ENCODE data around the gene UBE2I. TPM values are rescaled to one million over a fixed set of nuclear protein-coding genes. Genes with fewer than 3 reads are reported as not detected.

Gene UBE2I
- total RNA-seq, 1 experiment from 2014 or later: 229 TPM

- TF ChIP-seq EMX1 (CRISPR knock-in tag; IDR thresholded peaks at IDR 0.05) (no peak), FOXP4 (CRISPR knock-in tag; IDR thresholded peaks at IDR 0.05) (no peak), TEAD4 (CRISPR knock-in tag; IDR thresholded peaks at IDR 0.05) (no peak), FOXJ3 (CRISPR knock-in tag; IDR thresholded peaks at IDR 0.05; ENCODE audit: borderline replicate concordance) (no peak)
- TF ChIP-seq, protein P1, sequence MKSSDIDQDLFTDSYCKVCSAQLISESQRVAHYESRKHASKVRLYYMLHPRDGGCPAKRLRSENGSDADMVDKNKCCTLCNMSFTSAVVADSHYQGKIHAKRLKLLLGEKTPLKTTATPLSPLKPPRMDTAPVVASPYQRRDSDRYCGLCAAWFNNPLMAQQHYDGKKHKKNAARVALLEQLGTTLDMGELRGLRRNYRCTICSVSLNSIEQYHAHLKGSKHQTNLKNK (CRISPR knock-in tag; IDR thresholded peaks at IDR 0.05): no peak
These were observed 11.0 kb upstream of the UBE2I start (continued) for GRCh38 chr16:1298406-1298805.

GRCh38 chr16:1299012-1299867 is 10.2 kb upstream of the UBE2I start:
- Mint-ChIP-seq H3K27me3 (ENCODE audit: low read depth) (peaks cover 12% of the 10 kb centered on the region), H3K27ac (no peak overlapping the region), H3K4me3 (no peak overlapping the region), H3K9me3 (no peaks in the 10 kb centered on the region), H3K4me1 (peaks cover 30% of the 10 kb centered on the region), H3K36me3 (no peaks in the 10 kb centered on the region)
- ChIA-PET CTCF (interaction anchor here (2.1 to 3.3 kb wide), 3 partner anchors 9 to 121 kb away, joined by 7 to 48 read pairs (median 17); partner anchors contain the start of gene UQCC4), POLR2A (no interaction called here)
- DNase-seq (ENCODE audit: low spot score) (no peak), ATAC-seq (no peak)
- TF ChIP-seq ZNF396 (CRISPR knock-in tag; IDR thresholded peaks at IDR 0.05; ENCODE audit: borderline replicate concordance): no peak
- no peak for TF ChIP-seq ETV6 (CRISPR knock-in tag; IDR thresholded peaks at IDR 0.05)
- 0 out of 2 replicates have a peak, but pooled peaks have one; percentile 25 for TF ChIP-seq GABPB1 (CRISPR knock-in tag; IDR thresholded peaks at IDR 0.05)
- TF ChIP-seq CDX4 (CRISPR knock-in tag; IDR thresholded peaks at IDR 0.05; ENCODE audit: borderline replicate concordance): no peak

GRCh38 chr16:1299868-1300203 is 9.6 kb upstream of the UBE2I start:
- Mint-ChIP-seq H3K4me3 (no peak overlapping the region), H3K4me1 (peaks cover 28% of the 10 kb centered on the region), H3K9me3 (no peaks in the 10 kb centered on the region), H3K27ac (no peak overlapping the region), H3K36me3 (no peaks in the 10 kb centered on the region), H3K27me3 (ENCODE audit: low read depth) (peaks cover 11% of the 10 kb centered on the region)
- CTCF ChIA-PET: interaction anchor here (1.5 to 3.3 kb wide), 7 partner anchors 9 to 196 kb away, joined by 5 to 48 read pairs (median 8); partner anchors contain the start of gene UQCC4
- DNase-seq (ENCODE audit: low spot score) (no peak), ATAC-seq (no peak)
- POLR2A ChIA-PET: interaction anchor here (1.5 kb wide), 1 partner anchor 32 kb away, joined by 6 read pairs; no protein-coding TSS in a partner anchor
- no peak for TF ChIP-seq AR (CRISPR knock-in tag; IDR thresholded peaks at IDR 0.05)
- no peak for TF ChIP-seq FOXJ3 (CRISPR knock-in tag; IDR thresholded peaks at IDR 0.05; ENCODE audit: borderline replicate concordance)
- TF ChIP-seq GRHL2 (CRISPR knock-in tag; IDR thresholded peaks at IDR 0.05; ENCODE audit: insufficient replicate concordance, severe bottlenecking): no peak
- no peak for TF ChIP-seq HMGA2 (CRISPR knock-in tag; IDR thresholded peaks at IDR 0.05)
- no peak for TF ChIP-seq TCF7 (CRISPR knock-in tag; IDR thresholded peaks at IDR 0.05; ENCODE audit: low read depth)
- TF ChIP-seq, protein P2, sequence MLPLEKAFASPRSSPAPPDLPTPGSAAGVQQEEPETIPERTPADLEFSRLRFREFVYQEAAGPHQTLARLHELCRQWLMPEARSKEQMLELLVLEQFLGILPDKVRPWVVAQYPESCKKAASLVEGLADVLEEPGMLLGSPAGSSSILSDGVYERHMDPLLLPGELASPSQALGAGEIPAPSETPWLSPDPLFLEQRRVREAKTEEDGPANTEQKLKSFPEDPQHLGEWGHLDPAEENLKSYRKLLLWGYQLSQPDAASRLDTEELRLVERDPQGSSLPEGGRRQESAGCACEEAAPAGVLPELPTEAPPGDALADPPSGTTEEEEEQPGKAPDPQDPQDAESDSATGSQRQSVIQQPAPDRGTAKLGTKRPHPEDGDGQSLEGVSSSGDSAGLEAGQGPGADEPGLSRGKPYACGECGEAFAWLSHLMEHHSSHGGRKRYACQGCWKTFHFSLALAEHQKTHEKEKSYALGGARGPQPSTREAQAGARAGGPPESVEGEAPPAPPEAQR (CRISPR knock-in tag; IDR thresholded peaks at IDR 0.05): no peak
- TF ChIP-seq, protein P3, sequence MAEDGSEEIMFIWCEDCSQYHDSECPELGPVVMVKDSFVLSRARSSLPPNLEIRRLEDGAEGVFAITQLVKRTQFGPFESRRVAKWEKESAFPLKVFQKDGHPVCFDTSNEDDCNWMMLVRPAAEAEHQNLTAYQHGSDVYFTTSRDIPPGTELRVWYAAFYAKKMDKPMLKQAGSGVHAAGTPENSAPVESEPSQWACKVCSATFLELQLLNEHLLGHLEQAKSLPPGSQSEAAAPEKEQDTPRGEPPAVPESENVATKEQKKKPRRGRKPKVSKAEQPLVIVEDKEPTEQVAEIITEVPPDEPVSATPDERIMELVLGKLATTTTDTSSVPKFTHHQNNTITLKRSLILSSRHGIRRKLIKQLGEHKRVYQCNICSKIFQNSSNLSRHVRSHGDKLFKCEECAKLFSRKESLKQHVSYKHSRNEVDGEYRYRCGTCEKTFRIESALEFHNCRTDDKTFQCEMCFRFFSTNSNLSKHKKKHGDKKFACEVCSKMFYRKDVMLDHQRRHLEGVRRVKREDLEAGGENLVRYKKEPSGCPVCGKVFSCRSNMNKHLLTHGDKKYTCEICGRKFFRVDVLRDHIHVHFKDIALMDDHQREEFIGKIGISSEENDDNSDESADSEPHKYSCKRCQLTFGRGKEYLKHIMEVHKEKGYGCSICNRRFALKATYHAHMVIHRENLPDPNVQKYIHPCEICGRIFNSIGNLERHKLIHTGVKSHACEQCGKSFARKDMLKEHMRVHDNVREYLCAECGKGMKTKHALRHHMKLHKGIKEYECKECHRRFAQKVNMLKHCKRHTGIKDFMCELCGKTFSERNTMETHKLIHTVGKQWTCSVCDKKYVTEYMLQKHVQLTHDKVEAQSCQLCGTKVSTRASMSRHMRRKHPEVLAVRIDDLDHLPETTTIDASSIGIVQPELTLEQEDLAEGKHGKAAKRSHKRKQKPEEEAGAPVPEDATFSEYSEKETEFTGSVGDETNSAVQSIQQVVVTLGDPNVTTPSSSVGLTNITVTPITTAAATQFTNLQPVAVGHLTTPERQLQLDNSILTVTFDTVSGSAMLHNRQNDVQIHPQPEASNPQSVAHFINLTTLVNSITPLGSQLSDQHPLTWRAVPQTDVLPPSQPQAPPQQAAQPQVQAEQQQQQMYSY (CRISPR knock-in tag; IDR thresholded peaks at IDR 0.05): no peak
- TF ChIP-seq ZNF423 (CRISPR knock-in tag; IDR thresholded peaks at IDR 0.05): no peak
- TF ChIP-seq FOXK1 (CRISPR knock-in tag; IDR thresholded peaks at IDR 0.05): no peak
- TF ChIP-seq SP1 (CRISPR knock-in tag; conservative IDR thresholded peaks at IDR 0.05): no peak
- TF ChIP-seq CREM (CRISPR knock-in tag; IDR thresholded peaks at IDR 0.05): no peak
- TF ChIP-seq TEAD1 (CRISPR knock-in tag; IDR thresholded peaks at IDR 0.05): no peak
- no peak for TF ChIP-seq ZBTB21 (CRISPR knock-in tag; IDR thresholded peaks at IDR 0.05; ENCODE audit: borderline replicate concordance)

Data from WTC11 (cell line).